Neural cell (in vitro differentiated cells): Measurements from ENCODE around the gene CCND1. TPM values are rescaled to one million over a fixed set of nuclear protein-coding genes. Genes with fewer than 3 reads are reported as not detected.

Source experiments
- H2AFZ ChIP-seq: fragments of 200-600, 300-800 bp; sonication (generic), shearing (Covaris generic); 2 replicates; pipeline ENCODE4 v1.6.0; 2014; ENCODE audit warnings: low read depth, mild to moderate bottlenecking, antibody characterized with exemption, low read length, moderate library complexity
- H3F3A ChIP-seq: fragments of 200-600 bp; shearing (Covaris generic); 2 replicates; pipeline ENCODE4 v1.6.1; 2016; ENCODE audit warnings: mild to moderate bottlenecking, moderate library complexity, mixed read lengths, antibody characterized with exemption, low read length; ENCODE audit not compliant: insufficient read depth, poor library complexity, severe bottlenecking
- H3K27ac ChIP-seq: fragments of 200-600, 300-800 bp; sonication (generic), shearing (Covaris generic); 2 replicates; pipeline ENCODE4 v1.5.1; 2014; ENCODE audit warnings: mild to moderate bottlenecking, low read length, moderate library complexity
- H3K27me3 ChIP-seq: fragments of 300-800, 200-600 bp; sonication (generic), shearing (Covaris generic); 2 replicates; pipeline ENCODE4 v1.6.0; 2014; ENCODE audit warnings: mild to moderate bottlenecking, low read depth, low read length, moderate library complexity; ENCODE audit not compliant: insufficient read depth
- H3K36me3 ChIP-seq: fragments of 300-800, 200-600 bp; sonication (generic), shearing (Covaris generic); 2 replicates; pipeline ENCODE4 v1.5.1; 2014; ENCODE audit warnings: mild to moderate bottlenecking, antibody characterized with exemption, low read length, moderate library complexity; ENCODE audit not compliant: insufficient read depth
- H3K4me2 ChIP-seq: fragments of 300-800, 200-600 bp; sonication (generic), shearing (Covaris generic); 2 replicates; pipeline ENCODE4 v1.6.0; 2014; ENCODE audit warnings: mild to moderate bottlenecking, low read length
- H3K4me3 ChIP-seq: fragments of 300-800, 200-600 bp; sonication (generic), shearing (Covaris generic); 2 replicates; pipeline ENCODE4 v1.5.1; 2014; ENCODE audit warnings: mild to moderate bottlenecking, low read length, moderate library complexity
- H3K79me2 ChIP-seq: fragments of 200-600 bp; shearing (Covaris generic); replicated peaks from 2 replicates; pipeline ENCODE4 v1.6.0; 2014; ENCODE audit warnings: mild to moderate bottlenecking, low read length, moderate library complexity; ENCODE audit not compliant: insufficient read depth
- H3K9ac ChIP-seq: fragments of 300-800, 200-600 bp; sonication (generic), shearing (Covaris generic); 2 replicates; pipeline ENCODE4 v1.6.1; 2016; ENCODE audit warnings: mild to moderate bottlenecking, low read length, mixed read lengths
- H3K9me2 ChIP-seq: fragments of 200-600 bp; shearing (Covaris generic); 2 replicates; pipeline ENCODE4 v1.6.1; 2016; ENCODE audit warnings: mild to moderate bottlenecking, low read length, mixed read lengths; ENCODE audit not compliant: insufficient read depth
- H3K9me3 ChIP-seq: fragments of 200-600, 300-800 bp; sonication (generic), shearing (Covaris generic); 2 replicates; pipeline ENCODE4 v1.6.1; 2016; ENCODE audit warnings: mild to moderate bottlenecking, mixed run types, low read length, moderate library complexity, mixed read lengths
- H4K20me1 ChIP-seq: fragments of 200-600 bp; shearing (Covaris generic); 2 replicates; pipeline ENCODE4 v1.6.1; 2016; ENCODE audit warnings: mild to moderate bottlenecking, mixed run types; ENCODE audit not compliant: insufficient read depth
- EP300 ChIP-seq: fragments of 450-650 bp; conservative IDR thresholded peaks from 2 replicates; pipeline ENCODE4 v1.6.1; 2014; ENCODE audit warnings: antibody characterized with exemption, mild to moderate bottlenecking, moderate library complexity; ENCODE audit not compliant: poor library complexity, severe bottlenecking
- EZH2 ChIP-seq: fragments of 200-600, 300-800 bp; shearing (Covaris generic), sonication (generic); IDR thresholded peaks from 2 replicates; pipeline ENCODE4 v1.6.1; 2014; ENCODE audit warnings: antibody characterized with exemption, low read length, borderline replicate concordance, mild to moderate bottlenecking; ENCODE audit not compliant: insufficient read depth, poor library complexity, severe bottlenecking
- MXI1 ChIP-seq: fragments of 450-650 bp; conservative IDR thresholded peaks from 2 replicates; pipeline ENCODE4 v1.6.1; 2014; ENCODE audit warnings: antibody characterized with exemption, mild to moderate bottlenecking; ENCODE audit not compliant: poor library complexity, severe bottlenecking
- POLR2AphosphoS5 ChIP-seq: IDR thresholded peaks from 2 replicates; pipeline ENCODE4 v1.6.1; 2012
- RAD21 ChIP-seq: fragments of 450-650 bp; conservative IDR thresholded peaks from 2 replicates; pipeline ENCODE4 v1.6.1; 2014; ENCODE audit warnings: antibody characterized with exemption, mild to moderate bottlenecking, moderate library complexity
- SMC3 ChIP-seq: fragments of 450-650 bp; conservative IDR thresholded peaks from 2 replicates; pipeline ENCODE4 v1.6.1; 2014; ENCODE audit warnings: antibody characterized with exemption, mild to moderate bottlenecking, moderate library complexity; ENCODE audit not compliant: poor library complexity
- TAF1 ChIP-seq: IDR thresholded peaks from 2 replicates; pipeline ENCODE4 v1.6.1; 2012; ENCODE audit warnings: low read depth
- polyA plus RNA-seq: library from polyadenylated mRNA; depleted of rRNA; stranded (reverse); fragments of >200 nt; gene quantifications from 2 replicates; pipeline ENCODE4 v1.2.3, GENCODE V29; 2014
- TF ChIP-seq, protein P1 (sequence below): fragments of 450-650 bp; IDR thresholded peaks from 2 replicates; pipeline ENCODE4 v1.5.1; 2014; ENCODE audit warnings: antibody characterized with exemption, mild to moderate bottlenecking, moderate library complexity; ENCODE audit not compliant: poor library complexity, severe bottlenecking
- TF ChIP-seq, protein P2 (sequence below): IDR thresholded peaks from 2 replicates; pipeline ENCODE4 v1.6.1; 2012; ENCODE audit warnings: borderline replicate concordance

Gene CCND1
- polyA plus RNA-seq, 1 donor from 2014 or later = 2.7 TPM

DNA sequence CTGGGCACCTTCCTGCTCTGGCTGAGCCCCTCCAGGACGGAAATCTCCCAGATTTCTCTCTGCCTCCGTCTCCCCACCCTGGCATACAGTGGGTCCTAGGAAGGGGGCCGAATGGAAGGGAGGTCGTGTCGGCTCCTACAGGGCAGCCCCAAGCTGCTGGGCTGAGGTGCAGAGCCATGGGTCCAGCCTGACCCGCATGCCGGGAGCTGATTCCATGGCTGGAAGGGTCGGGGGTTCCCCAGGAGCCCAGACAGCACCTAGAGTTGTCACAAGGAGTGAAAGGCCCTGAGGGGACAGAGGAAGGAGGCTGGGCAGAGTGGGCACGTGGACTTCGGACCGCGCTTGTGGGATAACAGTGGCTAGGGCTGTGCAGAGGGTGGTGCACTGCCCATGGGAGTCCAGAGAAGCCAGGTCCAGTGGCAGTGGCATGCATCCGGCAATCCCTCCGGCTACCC, 16.5 kb downstream of the CCND1 start:
- H3K9ac ChIP-seq = no peak overlapping the region
- H3K4me3 ChIP-seq = no peak overlapping the region
- TF ChIP-seq EZH2 = no peak
- no peaks in the 10 kb centered on the region for H3K36me3 ChIP-seq
- no peaks in the 10 kb centered on the region for H3K9me2 ChIP-seq
- H3F3A ChIP-seq = no peaks in the 10 kb centered on the region
- H4K20me1 ChIP-seq = no peaks in the 10 kb centered on the region
- H3K79me2 ChIP-seq = no peaks in the 10 kb centered on the region
- H3K9me3 ChIP-seq = no peaks in the 10 kb centered on the region
- H3K27me3 ChIP-seq = no peaks in the 10 kb centered on the region
- no peak overlapping the region for H3K4me2 ChIP-seq
- H2AFZ ChIP-seq = no peak overlapping the region
- no peak overlapping the region for H3K27ac ChIP-seq

DNA sequence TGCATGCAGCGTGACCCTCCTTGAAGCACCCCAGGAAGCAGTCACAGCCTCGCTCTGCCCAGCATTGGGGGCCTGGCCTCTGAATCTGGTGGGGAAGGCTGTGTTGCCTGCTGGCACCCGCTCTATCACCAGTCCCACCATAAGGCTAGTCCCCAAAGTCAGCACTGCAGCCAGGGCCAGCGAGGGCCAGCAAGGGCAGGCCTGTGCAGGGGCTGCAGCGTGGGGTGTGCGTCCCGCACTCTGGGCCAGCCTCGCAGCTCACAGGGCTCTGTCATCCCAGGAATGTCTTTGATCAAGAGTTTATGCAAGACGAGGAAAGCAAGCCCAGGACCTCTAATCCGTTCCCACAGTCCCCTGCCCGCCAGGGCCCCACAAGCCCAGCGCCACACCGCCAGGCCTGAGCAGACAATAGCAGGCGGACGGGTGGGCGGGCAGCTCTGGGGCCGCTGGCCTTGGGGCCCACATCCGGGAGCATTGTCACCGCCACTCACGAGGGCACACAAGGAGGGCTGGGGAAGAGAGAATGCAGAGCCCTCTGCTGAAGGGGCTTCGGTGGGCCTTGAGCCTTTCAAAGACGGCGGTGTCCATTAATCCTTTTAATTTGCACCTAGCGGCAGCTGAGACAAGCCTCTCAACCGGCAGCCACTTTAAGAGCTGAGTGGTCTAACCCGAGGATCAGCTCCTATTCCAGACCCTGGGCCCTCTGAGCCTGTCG, 17.1 kb downstream of the CCND1 start:
- Histone ChIP-seq H3K79me2 (no peaks in the 10 kb centered on the region), H3K9me2 (no peaks in the 10 kb centered on the region), H3K4me2 (no peak overlapping the region), H3K36me3 (no peaks in the 10 kb centered on the region), H3F3A (no peaks in the 10 kb centered on the region), H3K4me3 (no peak overlapping the region), H3K27me3 (no peaks in the 10 kb centered on the region), H2AFZ (no peak overlapping the region), H4K20me1 (no peaks in the 10 kb centered on the region), H3K9ac (no peak overlapping the region), H3K9me3 (no peaks in the 10 kb centered on the region), H3K27ac (no peak overlapping the region)
- TF ChIP-seq POLR2AphosphoS5 = no peak
- TF ChIP-seq, protein P1, sequence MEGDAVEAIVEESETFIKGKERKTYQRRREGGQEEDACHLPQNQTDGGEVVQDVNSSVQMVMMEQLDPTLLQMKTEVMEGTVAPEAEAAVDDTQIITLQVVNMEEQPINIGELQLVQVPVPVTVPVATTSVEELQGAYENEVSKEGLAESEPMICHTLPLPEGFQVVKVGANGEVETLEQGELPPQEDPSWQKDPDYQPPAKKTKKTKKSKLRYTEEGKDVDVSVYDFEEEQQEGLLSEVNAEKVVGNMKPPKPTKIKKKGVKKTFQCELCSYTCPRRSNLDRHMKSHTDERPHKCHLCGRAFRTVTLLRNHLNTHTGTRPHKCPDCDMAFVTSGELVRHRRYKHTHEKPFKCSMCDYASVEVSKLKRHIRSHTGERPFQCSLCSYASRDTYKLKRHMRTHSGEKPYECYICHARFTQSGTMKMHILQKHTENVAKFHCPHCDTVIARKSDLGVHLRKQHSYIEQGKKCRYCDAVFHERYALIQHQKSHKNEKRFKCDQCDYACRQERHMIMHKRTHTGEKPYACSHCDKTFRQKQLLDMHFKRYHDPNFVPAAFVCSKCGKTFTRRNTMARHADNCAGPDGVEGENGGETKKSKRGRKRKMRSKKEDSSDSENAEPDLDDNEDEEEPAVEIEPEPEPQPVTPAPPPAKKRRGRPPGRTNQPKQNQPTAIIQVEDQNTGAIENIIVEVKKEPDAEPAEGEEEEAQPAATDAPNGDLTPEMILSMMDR = no peak
- no peak for TF ChIP-seq TAF1
- no peak for TF ChIP-seq EP300
- no peak for TF ChIP-seq MXI1
- no peak for TF ChIP-seq EZH2
- no peak for TF ChIP-seq SMC3
- TF ChIP-seq, protein P2, sequence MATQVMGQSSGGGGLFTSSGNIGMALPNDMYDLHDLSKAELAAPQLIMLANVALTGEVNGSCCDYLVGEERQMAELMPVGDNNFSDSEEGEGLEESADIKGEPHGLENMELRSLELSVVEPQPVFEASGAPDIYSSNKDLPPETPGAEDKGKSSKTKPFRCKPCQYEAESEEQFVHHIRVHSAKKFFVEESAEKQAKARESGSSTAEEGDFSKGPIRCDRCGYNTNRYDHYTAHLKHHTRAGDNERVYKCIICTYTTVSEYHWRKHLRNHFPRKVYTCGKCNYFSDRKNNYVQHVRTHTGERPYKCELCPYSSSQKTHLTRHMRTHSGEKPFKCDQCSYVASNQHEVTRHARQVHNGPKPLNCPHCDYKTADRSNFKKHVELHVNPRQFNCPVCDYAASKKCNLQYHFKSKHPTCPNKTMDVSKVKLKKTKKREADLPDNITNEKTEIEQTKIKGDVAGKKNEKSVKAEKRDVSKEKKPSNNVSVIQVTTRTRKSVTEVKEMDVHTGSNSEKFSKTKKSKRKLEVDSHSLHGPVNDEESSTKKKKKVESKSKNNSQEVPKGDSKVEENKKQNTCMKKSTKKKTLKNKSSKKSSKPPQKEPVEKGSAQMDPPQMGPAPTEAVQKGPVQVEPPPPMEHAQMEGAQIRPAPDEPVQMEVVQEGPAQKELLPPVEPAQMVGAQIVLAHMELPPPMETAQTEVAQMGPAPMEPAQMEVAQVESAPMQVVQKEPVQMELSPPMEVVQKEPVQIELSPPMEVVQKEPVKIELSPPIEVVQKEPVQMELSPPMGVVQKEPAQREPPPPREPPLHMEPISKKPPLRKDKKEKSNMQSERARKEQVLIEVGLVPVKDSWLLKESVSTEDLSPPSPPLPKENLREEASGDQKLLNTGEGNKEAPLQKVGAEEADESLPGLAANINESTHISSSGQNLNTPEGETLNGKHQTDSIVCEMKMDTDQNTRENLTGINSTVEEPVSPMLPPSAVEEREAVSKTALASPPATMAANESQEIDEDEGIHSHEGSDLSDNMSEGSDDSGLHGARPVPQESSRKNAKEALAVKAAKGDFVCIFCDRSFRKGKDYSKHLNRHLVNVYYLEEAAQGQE = no peak
- TF ChIP-seq RAD21 = no peak
